Measurements from ENCODE around the gene ZFP92.

The ZFP92 gene

DNA sequence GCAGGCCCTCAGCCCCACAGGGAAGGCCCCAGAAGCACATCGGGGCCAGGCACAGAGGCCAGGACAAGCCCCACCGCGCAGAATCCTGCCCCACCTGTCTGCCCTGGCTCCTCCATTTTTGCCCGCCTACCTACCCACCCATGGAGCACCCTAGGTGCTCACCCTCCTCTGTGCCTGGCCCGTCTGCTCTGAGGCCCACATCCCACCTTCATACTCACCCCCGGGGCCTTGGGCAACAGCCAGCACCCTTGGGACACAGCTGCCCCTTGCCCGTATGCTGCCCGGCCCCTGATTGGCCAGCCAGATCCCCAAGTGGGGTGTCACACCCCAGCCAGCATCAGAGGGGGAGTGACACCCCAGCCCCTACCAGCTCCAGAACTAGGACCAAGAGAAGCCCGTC lies 45.4 kb downstream of the ZFP92 start:
- DNase-seq (ENCODE audit: low read depth), result no peak
- H3K4me3 ChIP-seq (ENCODE audit: low read depth, low read length), result no peak overlapping the region
- TF ChIP-seq, protein P1, sequence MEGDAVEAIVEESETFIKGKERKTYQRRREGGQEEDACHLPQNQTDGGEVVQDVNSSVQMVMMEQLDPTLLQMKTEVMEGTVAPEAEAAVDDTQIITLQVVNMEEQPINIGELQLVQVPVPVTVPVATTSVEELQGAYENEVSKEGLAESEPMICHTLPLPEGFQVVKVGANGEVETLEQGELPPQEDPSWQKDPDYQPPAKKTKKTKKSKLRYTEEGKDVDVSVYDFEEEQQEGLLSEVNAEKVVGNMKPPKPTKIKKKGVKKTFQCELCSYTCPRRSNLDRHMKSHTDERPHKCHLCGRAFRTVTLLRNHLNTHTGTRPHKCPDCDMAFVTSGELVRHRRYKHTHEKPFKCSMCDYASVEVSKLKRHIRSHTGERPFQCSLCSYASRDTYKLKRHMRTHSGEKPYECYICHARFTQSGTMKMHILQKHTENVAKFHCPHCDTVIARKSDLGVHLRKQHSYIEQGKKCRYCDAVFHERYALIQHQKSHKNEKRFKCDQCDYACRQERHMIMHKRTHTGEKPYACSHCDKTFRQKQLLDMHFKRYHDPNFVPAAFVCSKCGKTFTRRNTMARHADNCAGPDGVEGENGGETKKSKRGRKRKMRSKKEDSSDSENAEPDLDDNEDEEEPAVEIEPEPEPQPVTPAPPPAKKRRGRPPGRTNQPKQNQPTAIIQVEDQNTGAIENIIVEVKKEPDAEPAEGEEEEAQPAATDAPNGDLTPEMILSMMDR (IDR thresholded peaks at IDR 0.05; ENCODE audit: insufficient read depth, low read depth, low read length, missing control alignments), result no peak

DNA sequence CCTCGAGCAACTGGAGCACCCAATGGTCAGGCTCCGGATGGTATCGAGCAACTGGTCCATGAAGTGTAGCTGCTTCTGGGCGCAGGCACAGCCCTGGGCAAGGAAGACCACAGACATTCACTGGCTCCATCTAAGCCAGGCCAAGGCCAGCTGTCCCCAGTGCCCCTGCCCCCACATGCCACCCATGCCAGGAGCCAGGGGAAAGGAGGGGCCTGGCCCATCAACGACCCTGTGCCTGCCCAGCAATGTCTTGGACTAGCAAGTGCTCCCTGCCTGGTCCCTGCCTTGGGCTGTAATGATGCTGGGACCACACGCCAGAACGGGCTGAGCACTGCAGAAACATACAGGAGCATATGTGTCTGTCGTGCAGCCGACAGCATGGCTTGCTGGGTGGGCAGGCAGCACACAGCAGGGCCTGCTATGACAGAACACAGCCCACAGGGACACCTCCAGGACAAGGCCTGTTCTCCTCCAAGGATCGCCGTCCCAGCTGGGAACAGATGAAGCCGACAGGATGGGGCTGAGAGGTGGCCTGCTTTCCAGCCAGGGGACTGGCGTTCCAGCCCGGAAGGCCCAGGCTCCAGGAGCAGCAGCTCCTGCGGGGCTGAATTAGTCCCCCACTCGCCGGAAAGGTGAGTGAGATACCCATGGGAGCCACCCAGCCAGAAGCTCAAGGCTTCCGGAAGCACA lies 46.0 kb downstream of the ZFP92 start:
- DNase-seq (ENCODE audit: low read depth), result no peak
- TF ChIP-seq, protein P1 (IDR thresholded peaks at IDR 0.05; ENCODE audit: insufficient read depth, low read depth, low read length, missing control alignments), result no peak
- H3K4me3 ChIP-seq (ENCODE audit: low read depth, low read length), result no peak overlapping the region

- TF ChIP-seq, protein P1 (IDR thresholded peaks at IDR 0.05; ENCODE audit: insufficient read depth, low read depth, low read length, missing control alignments), result no peak
- no peak for DNase-seq (ENCODE audit: low read depth)
- no peak overlapping the region for H3K4me3 ChIP-seq (ENCODE audit: low read depth, low read length)
Measured at GRCh38 chrX:153457827-153458466, 46.7 kb downstream of the ZFP92 start.

GRCh38 chrX:153458476-153458875 lies 47.2 kb downstream of the ZFP92 start:
- TF ChIP-seq, protein P1 (IDR thresholded peaks at IDR 0.05; ENCODE audit: insufficient read depth, low read depth, low read length, missing control alignments), result no peak
- H3K4me3 ChIP-seq (ENCODE audit: low read depth, low read length), result no peak overlapping the region

GRCh38 chrX:153459986-153460385 lies 48.7 kb downstream of the ZFP92 start:
- TF ChIP-seq, protein P1 (IDR thresholded peaks at IDR 0.05; ENCODE audit: insufficient read depth, low read depth, low read length, missing control alignments), result no peak
- DNase-seq (ENCODE audit: low read depth), result no peak
- no peak overlapping the region for H3K4me3 ChIP-seq (ENCODE audit: low read depth, low read length)

More at GRCh38 chrX:153458476-153458875, 47.2 kb downstream of the ZFP92 start:
- DNase-seq (ENCODE audit: low read depth), result no peak

GRCh38 chrX:153460826-153461225 lies 49.6 kb downstream of the ZFP92 start:
- DNase-seq (ENCODE audit: low read depth), result peak; percentile 47
- H3K4me3 ChIP-seq (ENCODE audit: low read depth, low read length), result no peak overlapping the region
- TF ChIP-seq, protein P1 (IDR thresholded peaks at IDR 0.05; ENCODE audit: insufficient read depth, low read depth, low read length, missing control alignments), result peak; percentile 60

Measured in GM12865 (cell line).